Esophagus squamous epithelium (tissue), 4 donors: ENCODE data around the gene FAM53B.

ENCODE experiments used
- CTCF ChIP-seq, 6 experiments: fragments of 450-650 bp in 4 of 6; fragments of 200-600 bp in 2 of 6; sonication (generic) in 2 of 6; IDR thresholded peaks; one replicate each; pipeline ENCODE4 v1.5.1; 2016 to 2019; ENCODE audit warnings: antibody characterized with exemption in 6 of 6, mild to moderate bottlenecking in 4 of 6, moderate library complexity in 4 of 6
- POLR2A ChIP-seq, 4 donors: fragments of 450-650 bp; IDR thresholded peaks; one replicate each; pipeline ENCODE4 v1.6.1; 2017; ENCODE audit warnings: antibody characterized with exemption in 4 of 4, mild to moderate bottlenecking in 4 of 4, moderate library complexity in 3 of 4

- TF ChIP-seq CTCF (IDR thresholded peaks at IDR 0.05) (no peak), POLR2A (IDR thresholded peaks at IDR 0.05) (no peak)
Observed at GRCh38 chr10:124739986-124740368, 4.2 kb downstream of the FAM53B start.
